IPS-15b (cell line): ENCODE measurements around the gene RBKS.

Experiments
- H3K27me3 ChIP-seq: one replicate; pipeline ENCODE4 v1.6.1; 2013; ENCODE audit warnings: low read length; ENCODE audit not compliant: control insufficient read depth, insufficient read depth
- H3K36me3 ChIP-seq: one replicate; pipeline ENCODE4 v1.6.1; 2013; ENCODE audit warnings: low read length; ENCODE audit not compliant: control insufficient read depth, insufficient read depth
- H3K4me1 ChIP-seq: one replicate; pipeline ENCODE4 v1.6.1; 2013; ENCODE audit warnings: mild to moderate bottlenecking, low read length; ENCODE audit not compliant: control insufficient read depth, insufficient read depth
- H3K4me3 ChIP-seq: one replicate; pipeline ENCODE4 v1.5.1; 2013; ENCODE audit warnings: low read depth, low read length
- H3K9ac ChIP-seq: one replicate; pipeline ENCODE4 v1.6.1; 2013; ENCODE audit warnings: low read depth, mild to moderate bottlenecking, low read length
- H3K9me3 ChIP-seq: one replicate; pipeline ENCODE4 v1.6.1; 2013; ENCODE audit warnings: mild to moderate bottlenecking, low read length; ENCODE audit not compliant: control insufficient read depth, insufficient read depth

The RBKS gene

GRCh38 chr2:27805180-27805579, 85.0 kb downstream of the RBKS start:
- Histone ChIP-seq H3K36me3 (no peaks in the 10 kb centered on the region), H3K4me1 (no peaks in the 10 kb centered on the region), H3K9me3 (no peaks in the 10 kb centered on the region), H3K9ac (no peak overlapping the region), H3K27me3 (no peaks in the 10 kb centered on the region), H3K4me3 (no peak overlapping the region)

GRCh38 chr2:27804146-27804545, 86.0 kb downstream of the RBKS start:
- Histone ChIP-seq H3K36me3 (no peaks in the 10 kb centered on the region), H3K27me3 (no peaks in the 10 kb centered on the region), H3K4me1 (no peaks in the 10 kb centered on the region), H3K9ac (no peak overlapping the region), H3K9me3 (no peaks in the 10 kb centered on the region), H3K4me3 (no peak overlapping the region)

- H3K9ac ChIP-seq, result no peak overlapping the region
- peaks cover 1% of the 10 kb centered on the region for H3K27me3 ChIP-seq
- no peak overlapping the region for H3K4me3 ChIP-seq
- no peaks in the 10 kb centered on the region for H3K9me3 ChIP-seq
- H3K4me1 ChIP-seq, result no peaks in the 10 kb centered on the region
- no peaks in the 10 kb centered on the region for H3K36me3 ChIP-seq
These were observed 87.1 kb downstream of the RBKS start for GRCh38 chr2:27803046-27803445.

- H3K27me3 ChIP-seq, result peaks cover 2% of the 10 kb centered on the region
- no peak overlapping the region for H3K9ac ChIP-seq
- no peaks in the 10 kb centered on the region for H3K9me3 ChIP-seq
- no peaks in the 10 kb centered on the region for H3K36me3 ChIP-seq
- no peak overlapping the region for H3K4me3 ChIP-seq
- no peaks in the 10 kb centered on the region for H3K4me1 ChIP-seq
These were observed 87.6 kb downstream of the RBKS start for GRCh38 chr2:27802547-27802946.

GRCh38 chr2:27800856-27801255, 89.3 kb downstream of the RBKS start:
- Histone ChIP-seq H3K27me3 (peaks cover 2% of the 10 kb centered on the region), H3K9ac (no peak overlapping the region), H3K4me1 (no peaks in the 10 kb centered on the region), H3K36me3 (no peaks in the 10 kb centered on the region), H3K9me3 (no peaks in the 10 kb centered on the region), H3K4me3 (no peak overlapping the region)

- H3K4me1 ChIP-seq, result no peaks in the 10 kb centered on the region
- no peak overlapping the region for H3K9ac ChIP-seq
- H3K9me3 ChIP-seq, result no peaks in the 10 kb centered on the region
- H3K4me3 ChIP-seq, result no peak overlapping the region
- peaks cover 2% of the 10 kb centered on the region for H3K27me3 ChIP-seq
- H3K36me3 ChIP-seq, result no peaks in the 10 kb centered on the region
These were observed 90.6 kb downstream of the RBKS start for GRCh38 chr2:27799646-27800010.

- peaks cover 2% of the 10 kb centered on the region for H3K27me3 ChIP-seq
- H3K4me3 ChIP-seq, result no peak overlapping the region
- no peaks in the 10 kb centered on the region for H3K9me3 ChIP-seq
- H3K4me1 ChIP-seq, result no peaks in the 10 kb centered on the region
- no peaks in the 10 kb centered on the region for H3K36me3 ChIP-seq
- H3K9ac ChIP-seq, result no peak overlapping the region
These were observed 91.1 kb downstream of the RBKS start for GRCh38 chr2:27798948-27799645.

- H3K27me3 ChIP-seq, result peaks cover 2% of the 10 kb centered on the region
- no peak overlapping the region for H3K4me3 ChIP-seq
- H3K4me1 ChIP-seq, result no peaks in the 10 kb centered on the region
- H3K9ac ChIP-seq, result no peak overlapping the region
- H3K36me3 ChIP-seq, result no peaks in the 10 kb centered on the region
- no peaks in the 10 kb centered on the region for H3K9me3 ChIP-seq
These were observed 91.7 kb downstream of the RBKS start for GRCh38 chr2:27798486-27798885.

- Histone ChIP-seq H3K9me3 (no peaks in the 10 kb centered on the region), H3K9ac (no peak overlapping the region), H3K36me3 (no peaks in the 10 kb centered on the region), H3K27me3 (peaks cover 2% of the 10 kb centered on the region), H3K4me1 (no peaks in the 10 kb centered on the region), H3K4me3 (no peak overlapping the region)
These were observed 92.3 kb downstream of the RBKS start for GRCh38 chr2:27797841-27798240.

GRCh38 chr2:27796791-27797765, 93.1 kb downstream of the RBKS start:
- Histone ChIP-seq H3K27me3 (peaks cover 2% of the 10 kb centered on the region), H3K4me1 (no peaks in the 10 kb centered on the region), H3K9ac (no peak overlapping the region), H3K36me3 (no peaks in the 10 kb centered on the region), H3K4me3 (no peak overlapping the region), H3K9me3 (no peaks in the 10 kb centered on the region)

GRCh38 chr2:27795868-27796277, 94.3 kb downstream of the RBKS start:
- no peaks in the 10 kb centered on the region for H3K4me1 ChIP-seq
- no peaks in the 10 kb centered on the region for H3K36me3 ChIP-seq
- no peak overlapping the region for H3K9ac ChIP-seq
- no peaks in the 10 kb centered on the region for H3K9me3 ChIP-seq
- H3K27me3 ChIP-seq, result peaks cover 2% of the 10 kb centered on the region
- no peak overlapping the region for H3K4me3 ChIP-seq
